Liver (tissue), 9 donors: ENCODE data around the gene CTU2. TPM values are rescaled to one million over a fixed set of nuclear protein-coding genes. Genes with fewer than 3 reads are reported as not detected.

ENCODE experiments used
- DNase-seq: peaks from one replicate; pipeline ENCODE4 v3.0.0-alpha.2; 2017; ENCODE audit warnings: low spot score
- H3K27ac ChIP-seq, 2 donors: one replicate each; pipeline ENCODE4 v1.7.0; 2013; ENCODE audit warnings: inconsistent platforms in 2 of 2, low read length in 2 of 2, control low read depth in 1 of 2, low read depth in 1 of 2, mild to moderate bottlenecking in 1 of 2
- H3K27me3 ChIP-seq, 4 donors: one replicate each; pipeline versions ENCODE4 v1.6.1 to v1.7.0; 2013; ENCODE audit warnings: low read length in 3 of 4, inconsistent platforms in 1 of 4, mild to moderate bottlenecking in 1 of 4, moderate library complexity in 1 of 4; ENCODE audit not compliant: control insufficient read depth in 4 of 4, insufficient read depth in 4 of 4
- H3K36me3 ChIP-seq, 4 donors: one replicate each; pipeline versions ENCODE4 v1.6.1 to v1.7.0; 2013; ENCODE audit warnings: low read length in 3 of 4, mild to moderate bottlenecking in 3 of 4, low read depth in 1 of 4, moderate library complexity in 1 of 4; ENCODE audit not compliant: control insufficient read depth in 4 of 4, insufficient read depth in 3 of 4
- H3K4me1 ChIP-seq, 4 donors: one replicate each; pipeline versions ENCODE4 v1.6.1 to v1.7.0; 2013; ENCODE audit warnings: low read length in 3 of 4, mild to moderate bottlenecking in 3 of 4, moderate library complexity in 1 of 4; ENCODE audit not compliant: control insufficient read depth in 4 of 4, insufficient read depth in 4 of 4
- H3K4me3 ChIP-seq, 3 donors: one replicate each; pipeline versions ENCODE4 v1.6.1 to v1.7.0; 2013; ENCODE audit warnings: low read length in 3 of 3, control low read depth in 1 of 3, low read depth in 1 of 3, mild to moderate bottlenecking in 1 of 3
- H3K9ac ChIP-seq, 2 donors: one replicate each; pipeline ENCODE4 v1.7.0; 2013; ENCODE audit warnings: low read length in 2 of 2, mild to moderate bottlenecking in 2 of 2, moderate library complexity in 2 of 2, control low read depth in 1 of 2, low read depth in 1 of 2
- H3K9me3 ChIP-seq, 4 donors: one replicate each; pipeline versions ENCODE4 v1.6.1 to v1.7.0; 2013; ENCODE audit warnings: low read length in 3 of 4; ENCODE audit not compliant: control insufficient read depth in 4 of 4
- EGR1 ChIP-seq, 2 donors: IDR thresholded peaks; 2 replicates each; pipeline ENCODE4 v1.6.1; 2016 to 2018; ENCODE audit warnings: antibody characterized with exemption in 2 of 2, low read depth in 2 of 2
- FOXA1 ChIP-seq: IDR thresholded peaks from 2 replicates; pipeline ENCODE4 v1.6.1; 2016; ENCODE audit warnings: antibody characterized with exemption
- FOXA2 ChIP-seq: IDR thresholded peaks from 2 replicates; pipeline ENCODE4 v1.6.1; 2016; ENCODE audit warnings: antibody characterized with exemption
- GABPA ChIP-seq, 2 donors: IDR thresholded peaks in 1 of 2; conservative IDR thresholded peaks in 1 of 2; 2 replicates each; pipeline ENCODE4 v1.6.1; 2016; ENCODE audit warnings: antibody characterized with exemption in 2 of 2, mild to moderate bottlenecking in 1 of 2, moderate library complexity in 1 of 2
- HNF4A ChIP-seq, 2 donors: conservative IDR thresholded peaks; 2 replicates each; pipeline ENCODE4 v1.6.1; 2016; ENCODE audit warnings: antibody characterized with exemption in 2 of 2, mild to moderate bottlenecking in 2 of 2
- HNF4G ChIP-seq: IDR thresholded peaks from 2 replicates; pipeline ENCODE4 v1.6.1; 2016; ENCODE audit warnings: antibody characterized with exemption
- JUND ChIP-seq, 2 donors: IDR thresholded peaks; 2 replicates each; pipeline ENCODE4 v1.6.1; 2016; ENCODE audit warnings: antibody characterized with exemption in 2 of 2
- NR2F2 ChIP-seq: IDR thresholded peaks from 2 replicates; pipeline ENCODE4 v1.6.1; 2016; ENCODE audit warnings: antibody characterized with exemption
- RAD21 ChIP-seq, 2 donors: IDR thresholded peaks; 2 replicates each; pipeline ENCODE4 v1.6.1; 2016; ENCODE audit warnings: antibody characterized with exemption in 2 of 2, mild to moderate bottlenecking in 2 of 2
- RXRA ChIP-seq, 2 donors: IDR thresholded peaks; 2 replicates each; pipeline ENCODE4 v1.6.1; 2017 to 2018; ENCODE audit warnings: antibody characterized with exemption in 2 of 2, mild to moderate bottlenecking in 1 of 2
- SP1 ChIP-seq: IDR thresholded peaks from 2 replicates; pipeline ENCODE4 v1.6.1; 2018; ENCODE audit warnings: antibody characterized with exemption, mild to moderate bottlenecking
- TAF1 ChIP-seq: conservative IDR thresholded peaks from 2 replicates; pipeline ENCODE4 v1.6.1; 2016; ENCODE audit warnings: antibody characterized with exemption, mild to moderate bottlenecking
- YY1 ChIP-seq: IDR thresholded peaks from 2 replicates; pipeline ENCODE4 v1.6.1; 2016; ENCODE audit warnings: antibody characterized with exemption, mild to moderate bottlenecking
- WGBS: extraction: QIAGEN DNeasy Blood & Tissue Kit; methylation state at CpG from one replicate; pipeline ENCODE4 v1.1.7; 2013; 5-methylcytosine and 5-hydroxymethylcytosine counted together
- polyA plus RNA-seq, 2 donors: library from polyadenylated mRNA; stranded (reverse) in 1 of 2; unstranded in 1 of 2; fragments of 200-250 nt in 1 of 2; fragments of >200 nt in 1 of 2; fragmentation: Nextera tagmentation in 1 of 2; extraction: Ambion mirVana in 1 of 2; gene quantifications; one replicate each; pipeline versions ENCODE4 v1.2.1 to v1.2.3, GENCODE V29; 2013 to 2015
- total RNA-seq, 2 donors: library from RNA; depleted of rRNA; stranded (reverse); fragments of >200 nt; gene quantifications; one replicate each; pipeline ENCODE4 v1.2.3, GENCODE V29; 2014
- TF ChIP-seq, protein P1 (sequence below): IDR thresholded peaks from 2 replicates; pipeline ENCODE4 v1.6.1; 2016; ENCODE audit warnings: antibody characterized with exemption, mild to moderate bottlenecking
- TF ChIP-seq, protein P2 (sequence below): IDR thresholded peaks from 2 replicates; pipeline ENCODE4 v1.6.1; 2016; ENCODE audit warnings: antibody characterized with exemption
- TF ChIP-seq, protein P3 (sequence below): fragments of 150-350 bp; IDR thresholded peaks from 2 replicates; pipeline ENCODE4 v1.5.1; 2017; ENCODE audit warnings: improper control_type of control experiment, low read depth, low read length; ENCODE audit not compliant: missing input control
- TF ChIP-seq, protein P4 (sequence below): IDR thresholded peaks from 2 replicates; pipeline ENCODE4 v1.6.1; 2016; ENCODE audit warnings: antibody characterized with exemption
- TF ChIP-seq, protein P5 (sequence below): IDR thresholded peaks from 2 replicates; pipeline ENCODE4 v1.6.1; 2016; ENCODE audit warnings: antibody characterized with exemption
- donor health status: healthy.
- donor health status: healthy.
- donor health status: healthy.
- donor health status: healthy.
- donor health status: healthy.

The CTU2 gene
- total and polyA plus RNA-seq, 4 donors = 7.0 to 8.5 (median 7.4) TPM

- no peaks in the 10 kb centered on the region for H3K9me3 ChIP-seq
- H3K27ac ChIP-seq = peak overlapping the region; percentile 58 to 83
- DNase-seq = no peak
- peaks cover 0 to 3% (median 0%) of the 10 kb centered on the region in 4 donors for H3K36me3 ChIP-seq
- peaks cover 34 to 56% (median 50%) of the 10 kb centered on the region in 4 donors for H3K4me1 ChIP-seq
- 59% methylated on average over 6 of the region's 6 CpGs for WGBS
- H3K9ac ChIP-seq = no peak overlapping the region
- no peaks in the 10 kb centered on the region for H3K27me3 ChIP-seq
- TF ChIP-seq, protein P1, sequence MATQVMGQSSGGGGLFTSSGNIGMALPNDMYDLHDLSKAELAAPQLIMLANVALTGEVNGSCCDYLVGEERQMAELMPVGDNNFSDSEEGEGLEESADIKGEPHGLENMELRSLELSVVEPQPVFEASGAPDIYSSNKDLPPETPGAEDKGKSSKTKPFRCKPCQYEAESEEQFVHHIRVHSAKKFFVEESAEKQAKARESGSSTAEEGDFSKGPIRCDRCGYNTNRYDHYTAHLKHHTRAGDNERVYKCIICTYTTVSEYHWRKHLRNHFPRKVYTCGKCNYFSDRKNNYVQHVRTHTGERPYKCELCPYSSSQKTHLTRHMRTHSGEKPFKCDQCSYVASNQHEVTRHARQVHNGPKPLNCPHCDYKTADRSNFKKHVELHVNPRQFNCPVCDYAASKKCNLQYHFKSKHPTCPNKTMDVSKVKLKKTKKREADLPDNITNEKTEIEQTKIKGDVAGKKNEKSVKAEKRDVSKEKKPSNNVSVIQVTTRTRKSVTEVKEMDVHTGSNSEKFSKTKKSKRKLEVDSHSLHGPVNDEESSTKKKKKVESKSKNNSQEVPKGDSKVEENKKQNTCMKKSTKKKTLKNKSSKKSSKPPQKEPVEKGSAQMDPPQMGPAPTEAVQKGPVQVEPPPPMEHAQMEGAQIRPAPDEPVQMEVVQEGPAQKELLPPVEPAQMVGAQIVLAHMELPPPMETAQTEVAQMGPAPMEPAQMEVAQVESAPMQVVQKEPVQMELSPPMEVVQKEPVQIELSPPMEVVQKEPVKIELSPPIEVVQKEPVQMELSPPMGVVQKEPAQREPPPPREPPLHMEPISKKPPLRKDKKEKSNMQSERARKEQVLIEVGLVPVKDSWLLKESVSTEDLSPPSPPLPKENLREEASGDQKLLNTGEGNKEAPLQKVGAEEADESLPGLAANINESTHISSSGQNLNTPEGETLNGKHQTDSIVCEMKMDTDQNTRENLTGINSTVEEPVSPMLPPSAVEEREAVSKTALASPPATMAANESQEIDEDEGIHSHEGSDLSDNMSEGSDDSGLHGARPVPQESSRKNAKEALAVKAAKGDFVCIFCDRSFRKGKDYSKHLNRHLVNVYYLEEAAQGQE = no peak
- TF ChIP-seq HNF4G = no peak
- TF ChIP-seq, protein P2, sequence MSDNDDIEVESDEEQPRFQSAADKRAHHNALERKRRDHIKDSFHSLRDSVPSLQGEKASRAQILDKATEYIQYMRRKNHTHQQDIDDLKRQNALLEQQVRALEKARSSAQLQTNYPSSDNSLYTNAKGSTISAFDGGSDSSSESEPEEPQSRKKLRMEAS = no peak
- TF ChIP-seq, protein P3, sequence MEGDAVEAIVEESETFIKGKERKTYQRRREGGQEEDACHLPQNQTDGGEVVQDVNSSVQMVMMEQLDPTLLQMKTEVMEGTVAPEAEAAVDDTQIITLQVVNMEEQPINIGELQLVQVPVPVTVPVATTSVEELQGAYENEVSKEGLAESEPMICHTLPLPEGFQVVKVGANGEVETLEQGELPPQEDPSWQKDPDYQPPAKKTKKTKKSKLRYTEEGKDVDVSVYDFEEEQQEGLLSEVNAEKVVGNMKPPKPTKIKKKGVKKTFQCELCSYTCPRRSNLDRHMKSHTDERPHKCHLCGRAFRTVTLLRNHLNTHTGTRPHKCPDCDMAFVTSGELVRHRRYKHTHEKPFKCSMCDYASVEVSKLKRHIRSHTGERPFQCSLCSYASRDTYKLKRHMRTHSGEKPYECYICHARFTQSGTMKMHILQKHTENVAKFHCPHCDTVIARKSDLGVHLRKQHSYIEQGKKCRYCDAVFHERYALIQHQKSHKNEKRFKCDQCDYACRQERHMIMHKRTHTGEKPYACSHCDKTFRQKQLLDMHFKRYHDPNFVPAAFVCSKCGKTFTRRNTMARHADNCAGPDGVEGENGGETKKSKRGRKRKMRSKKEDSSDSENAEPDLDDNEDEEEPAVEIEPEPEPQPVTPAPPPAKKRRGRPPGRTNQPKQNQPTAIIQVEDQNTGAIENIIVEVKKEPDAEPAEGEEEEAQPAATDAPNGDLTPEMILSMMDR = no peak
- TF ChIP-seq JUND (IDR thresholded peaks at IDR 0.05) = no peak
- no peak for TF ChIP-seq TAF1
- no peak for TF ChIP-seq FOXA2
- TF ChIP-seq, protein P4, sequence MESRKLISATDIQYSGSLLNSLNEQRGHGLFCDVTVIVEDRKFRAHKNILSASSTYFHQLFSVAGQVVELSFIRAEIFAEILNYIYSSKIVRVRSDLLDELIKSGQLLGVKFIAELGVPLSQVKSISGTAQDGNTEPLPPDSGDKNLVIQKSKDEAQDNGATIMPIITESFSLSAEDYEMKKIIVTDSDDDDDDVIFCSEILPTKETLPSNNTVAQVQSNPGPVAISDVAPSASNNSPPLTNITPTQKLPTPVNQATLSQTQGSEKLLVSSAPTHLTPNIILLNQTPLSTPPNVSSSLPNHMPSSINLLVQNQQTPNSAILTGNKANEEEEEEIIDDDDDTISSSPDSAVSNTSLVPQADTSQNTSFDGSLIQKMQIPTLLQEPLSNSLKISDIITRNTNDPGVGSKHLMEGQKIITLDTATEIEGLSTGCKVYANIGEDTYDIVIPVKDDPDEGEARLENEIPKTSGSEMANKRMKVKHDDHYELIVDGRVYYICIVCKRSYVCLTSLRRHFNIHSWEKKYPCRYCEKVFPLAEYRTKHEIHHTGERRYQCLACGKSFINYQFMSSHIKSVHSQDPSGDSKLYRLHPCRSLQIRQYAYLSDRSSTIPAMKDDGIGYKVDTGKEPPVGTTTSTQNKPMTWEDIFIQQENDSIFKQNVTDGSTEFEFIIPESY = no peak
- no peak for TF ChIP-seq YY1
- no peak for TF ChIP-seq EGR1 (IDR thresholded peaks at IDR 0.05; ENCODE audit: low read depth in 2 of 2)
- TF ChIP-seq NR2F2 = no peak
- TF ChIP-seq HNF4A (conservative IDR thresholded peaks at IDR 0.05) = no peak
- no peak for TF ChIP-seq FOXA1
- TF ChIP-seq RAD21 (IDR thresholded peaks at IDR 0.05) = no peak
- TF ChIP-seq RXRA (IDR thresholded peaks at IDR 0.05) = no peak
- TF ChIP-seq, protein P5, sequence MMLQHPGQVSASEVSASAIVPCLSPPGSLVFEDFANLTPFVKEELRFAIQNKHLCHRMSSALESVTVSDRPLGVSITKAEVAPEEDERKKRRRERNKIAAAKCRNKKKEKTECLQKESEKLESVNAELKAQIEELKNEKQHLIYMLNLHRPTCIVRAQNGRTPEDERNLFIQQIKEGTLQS = no peak
- no peak for TF ChIP-seq GABPA (IDR thresholded peaks at IDR 0.05 in 1 of 2, conservative IDR thresholded peaks at IDR 0.05 in 1 of 2)
- no peak for TF ChIP-seq SP1
- no peak overlapping the region for H3K4me3 ChIP-seq
Observed at GRCh38 chr16:88758944-88759244, 52.6 kb downstream of the CTU2 start.
